Stimulated activated effector memory CD8-positive, alpha-beta T cell treated with anti-CD3 and anti-CD28 coated beads, Interleukin-12 subunit alpha, Interleukin-12 subunit beta, amount 100 ng/mL, for 72 hours (primary cell): ENCODE data around the gene PKIG.
"Not testable (repeated sequence)": the region's sequence is repeated elsewhere in the genome, so short reads cannot be mapped to it uniquely, and the experiment has no call there.

Experiments
- ATAC-seq: fragments of 150-1000 bp; cut with Tn5 transposase; 2 replicates; pipeline ENCODE4 v1.10.0; 2021
- DNase-seq, 2 donors: peaks; one replicate each; pipeline ENCODE4 v3.0.0; 2021 to 2022; ENCODE audit warnings: low spot score in 2 of 2
- H3K27ac Mint-ChIP-seq: one replicate; pipeline ENCODE4 v1.8.0; 2022; ENCODE audit warnings: mild to moderate bottlenecking, mixed read lengths
- H3K36me3 Mint-ChIP-seq: one replicate; pipeline ENCODE4 v1.8.0; 2022; ENCODE audit warnings: mild to moderate bottlenecking, mixed read lengths
- H3K4me1 Mint-ChIP-seq: one replicate; pipeline ENCODE4 v1.8.0; 2022; ENCODE audit warnings: mixed read lengths
- H3K4me3 Mint-ChIP-seq: one replicate; pipeline ENCODE4 v1.8.0; 2022; ENCODE audit warnings: mild to moderate bottlenecking, mixed read lengths
- H3K9me3 Mint-ChIP-seq: one replicate; pipeline ENCODE4 v1.8.0; 2022; ENCODE audit warnings: mixed read lengths

Gene PKIG

DNA sequence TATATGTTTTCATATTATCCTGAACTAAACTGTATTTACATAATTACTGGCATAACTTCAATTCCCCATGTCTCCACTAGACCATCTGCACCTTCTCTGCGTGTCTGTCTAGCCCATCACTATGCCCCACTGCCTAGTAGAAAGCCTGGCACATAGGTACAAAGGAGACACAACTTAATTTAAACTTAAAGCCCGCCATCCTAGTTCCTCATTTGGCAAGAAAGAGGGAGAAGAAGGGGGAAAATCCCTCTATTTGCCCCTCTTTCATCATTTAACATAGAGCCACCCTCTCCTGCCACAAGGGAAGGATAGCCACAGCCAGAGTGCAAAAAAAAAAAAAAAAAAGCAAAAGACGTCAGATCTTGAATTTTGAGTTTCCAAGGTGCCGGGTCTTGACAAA lies 1.8 kb downstream of the PKIG start:
- peaks cover 5% of the 10 kb centered on the region for H3K36me3 Mint-ChIP-seq
- DNase-seq (no peak), ATAC-seq (no peak)
- no peak overlapping the region for H3K4me3 Mint-ChIP-seq
- H3K9me3 Mint-ChIP-seq, result no peaks in the 10 kb centered on the region
- H3K27ac Mint-ChIP-seq, result no peak overlapping the region
- H3K4me1 Mint-ChIP-seq, result peaks cover 19% of the 10 kb centered on the region

GRCh38 chr20:44585057-44585963 lies 2.9 kb downstream of the PKIG start:
- ATAC-seq, result peak; percentile 33
- peaks cover 5% of the 10 kb centered on the region for H3K36me3 Mint-ChIP-seq
- no peaks in the 10 kb centered on the region for H3K9me3 Mint-ChIP-seq
- no peak for DNase-seq
- no peak overlapping the region for H3K4me3 Mint-ChIP-seq
- peak overlapping the region; percentile 48 for H3K27ac Mint-ChIP-seq
- peaks cover 19% of the 10 kb centered on the region for H3K4me1 Mint-ChIP-seq

- ATAC-seq (peak; percentile 50), DNase-seq (no peak)
- Mint-ChIP-seq H3K4me1 (peaks cover 9% of the 10 kb centered on the region), H3K9me3 (no peaks in the 10 kb centered on the region), H3K27ac (no peak overlapping the region), H3K4me3 (no peak overlapping the region), H3K36me3 (peaks cover 5% of the 10 kb centered on the region)
Observed at GRCh38 chr20:44586289-44586911, 4.0 kb downstream of the PKIG start.

DNA sequence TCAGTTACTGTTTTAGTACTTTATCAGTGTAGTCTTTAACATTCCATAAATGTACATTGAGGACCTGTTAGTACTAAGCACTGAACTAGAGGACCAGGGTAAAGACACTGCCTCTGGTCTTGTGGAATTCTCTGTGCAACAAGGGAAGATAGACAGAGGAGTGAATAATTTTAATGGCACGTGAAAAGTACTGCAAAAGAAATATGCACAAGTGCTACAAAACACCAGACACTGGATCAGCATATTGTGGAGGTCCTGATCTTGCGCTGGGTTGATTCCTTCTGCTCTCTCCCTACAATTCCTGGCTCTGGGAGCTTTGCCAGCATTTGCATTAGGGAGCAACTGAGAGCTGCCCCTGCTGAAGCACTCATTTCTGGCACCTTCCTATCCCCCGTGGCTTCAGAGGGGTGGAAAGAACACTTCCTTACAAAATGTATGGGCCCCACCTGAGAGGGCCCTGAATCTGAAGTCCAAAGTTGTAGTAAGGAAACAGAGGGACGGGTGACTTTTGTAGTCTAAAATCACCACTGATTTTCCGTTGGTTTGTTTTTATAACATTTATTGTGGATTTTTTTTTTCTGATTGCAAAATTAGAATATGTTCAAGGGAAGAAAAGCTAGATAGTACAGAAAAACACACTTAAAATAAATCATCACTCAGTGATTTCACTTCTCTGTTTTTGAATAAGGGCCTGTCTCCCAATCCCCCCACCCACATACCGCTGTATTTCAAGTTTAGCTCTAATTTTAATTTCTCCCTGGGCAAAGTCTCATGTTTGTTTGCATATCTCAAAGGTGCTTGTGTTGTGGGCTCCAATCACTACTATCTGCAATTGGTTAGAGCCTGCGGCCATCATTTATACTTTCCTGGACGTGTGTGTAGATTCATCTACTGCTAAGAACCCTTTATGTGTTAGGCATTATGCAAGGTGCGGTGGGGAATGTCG lies 4.9 kb downstream of the PKIG start:
- Mint-ChIP-seq H3K4me1 (peaks cover under 1% of the 10 kb centered on the region), H3K36me3 (peaks cover 5% of the 10 kb centered on the region), H3K4me3 (no peak overlapping the region), H3K9me3 (no peaks in the 10 kb centered on the region), H3K27ac (no peak overlapping the region)
- no peak for DNase-seq
- no peak for ATAC-seq

DNA sequence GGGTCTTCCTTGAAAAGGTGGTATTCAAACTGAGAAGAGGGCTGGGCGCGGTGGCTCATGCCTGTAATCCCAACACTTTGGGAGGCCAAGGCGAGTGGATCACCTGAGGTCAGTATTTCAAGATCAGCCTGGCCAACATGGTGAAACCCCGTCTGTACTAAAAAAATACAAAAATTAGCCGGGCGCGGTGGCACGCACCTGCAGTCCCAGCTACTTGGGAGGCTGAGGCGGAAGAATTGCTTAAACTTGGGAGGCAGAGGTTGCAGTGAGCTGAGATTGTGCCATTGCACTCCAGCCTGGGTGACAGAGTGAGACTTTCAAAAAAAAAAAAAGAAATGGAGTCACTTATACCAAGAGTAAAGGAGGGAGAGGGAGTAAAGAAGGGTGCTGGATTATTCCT lies 5.9 kb downstream of the PKIG start:
- not testable (repeated sequence) for H3K9me3 Mint-ChIP-seq, H3K27ac Mint-ChIP-seq, DNase-seq, H3K4me3 Mint-ChIP-seq, H3K36me3 Mint-ChIP-seq, ATAC-seq, H3K4me1 Mint-ChIP-seq

- DNase-seq (no peak), ATAC-seq (no peak)
- Mint-ChIP-seq H3K27ac (no peak overlapping the region), H3K9me3 (no peaks in the 10 kb centered on the region), H3K4me1 (no peaks in the 10 kb centered on the region), H3K4me3 (no peak overlapping the region), H3K36me3 (peaks cover 5% of the 10 kb centered on the region)
Observed at GRCh38 chr20:44589537-44589936, 7.2 kb downstream of the PKIG start.

DNA sequence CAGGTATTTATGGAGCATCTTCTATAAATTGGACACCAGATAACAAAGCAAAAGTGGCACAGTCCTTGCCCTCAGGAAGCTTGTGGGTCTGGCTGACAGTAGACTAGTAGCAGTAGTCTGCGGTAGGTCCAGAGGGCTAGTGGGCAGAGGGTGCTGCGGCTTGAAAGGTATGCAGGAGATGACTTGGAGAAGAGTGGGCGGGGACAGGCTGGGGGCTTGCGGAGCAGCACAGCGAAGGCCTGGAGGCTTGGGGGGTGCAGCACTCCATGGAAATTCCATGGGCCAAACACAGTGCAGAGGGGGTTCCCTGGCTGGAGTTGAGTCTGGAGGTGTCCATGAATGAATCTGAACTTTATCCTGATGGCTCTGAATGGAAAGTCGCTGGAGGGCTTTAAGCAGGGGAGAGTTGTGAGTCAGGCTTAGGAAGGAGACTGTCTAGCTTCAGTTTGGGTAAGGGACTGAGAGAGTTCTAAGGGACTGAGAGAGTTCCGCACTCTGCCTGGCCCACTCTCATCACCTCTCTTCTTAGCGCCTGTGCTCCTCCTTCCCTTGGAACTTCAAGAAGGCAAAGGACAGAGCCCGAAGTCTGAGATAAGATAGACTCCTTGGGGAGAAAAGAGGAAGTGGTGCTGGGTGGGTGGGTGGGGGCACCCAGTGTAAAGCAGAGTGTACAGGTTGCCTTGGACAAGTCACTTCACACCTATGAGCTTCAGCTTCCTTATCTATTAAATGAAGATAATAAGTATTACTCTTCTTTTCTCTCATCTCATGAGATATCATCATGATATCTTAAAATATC lies 8.8 kb downstream of the PKIG start:
- ATAC-seq (no peak), DNase-seq (no peak)
- no peaks in the 10 kb centered on the region for H3K4me1 Mint-ChIP-seq
- peaks cover 5% of the 10 kb centered on the region for H3K36me3 Mint-ChIP-seq
- no peak overlapping the region for H3K4me3 Mint-ChIP-seq
- H3K27ac Mint-ChIP-seq, result no peak overlapping the region
- H3K9me3 Mint-ChIP-seq, result no peaks in the 10 kb centered on the region

DNA sequence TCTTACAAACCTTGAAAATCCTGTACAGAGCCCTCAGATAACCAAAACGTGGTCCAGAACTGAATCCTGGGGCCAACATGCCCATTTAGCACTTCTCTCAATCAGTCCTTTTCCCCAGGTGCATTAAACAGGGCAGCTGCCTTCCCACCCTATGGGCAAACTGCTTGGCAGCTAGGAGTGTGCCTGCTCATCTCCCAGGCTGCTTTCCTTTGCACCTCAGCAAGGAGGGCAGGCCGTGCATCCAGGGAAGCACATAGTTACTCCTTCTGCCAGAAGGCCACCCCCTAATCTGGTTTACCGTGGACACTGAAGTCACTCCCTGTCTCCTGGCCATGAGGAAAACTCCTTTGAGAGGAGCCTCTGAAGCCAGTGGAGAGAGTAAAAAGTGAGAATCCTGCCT lies 10.0 kb downstream of the PKIG start:
- peaks cover 5% of the 10 kb centered on the region for H3K36me3 Mint-ChIP-seq
- no peaks in the 10 kb centered on the region for H3K9me3 Mint-ChIP-seq
- DNase-seq (no peak), ATAC-seq (no peak)
- H3K4me1 Mint-ChIP-seq, result no peaks in the 10 kb centered on the region
- H3K27ac Mint-ChIP-seq, result no peak overlapping the region
- no peak overlapping the region for H3K4me3 Mint-ChIP-seq

GRCh38 chr20:44593751-44594150 lies 11.4 kb downstream of the PKIG start:
- ATAC-seq (no peak), DNase-seq (no peak)
- Mint-ChIP-seq H3K27ac (no peak overlapping the region), H3K4me1 (peaks cover 9% of the 10 kb centered on the region), H3K4me3 (no peak overlapping the region), H3K9me3 (no peaks in the 10 kb centered on the region), H3K36me3 (no peaks in the 10 kb centered on the region)

DNA sequence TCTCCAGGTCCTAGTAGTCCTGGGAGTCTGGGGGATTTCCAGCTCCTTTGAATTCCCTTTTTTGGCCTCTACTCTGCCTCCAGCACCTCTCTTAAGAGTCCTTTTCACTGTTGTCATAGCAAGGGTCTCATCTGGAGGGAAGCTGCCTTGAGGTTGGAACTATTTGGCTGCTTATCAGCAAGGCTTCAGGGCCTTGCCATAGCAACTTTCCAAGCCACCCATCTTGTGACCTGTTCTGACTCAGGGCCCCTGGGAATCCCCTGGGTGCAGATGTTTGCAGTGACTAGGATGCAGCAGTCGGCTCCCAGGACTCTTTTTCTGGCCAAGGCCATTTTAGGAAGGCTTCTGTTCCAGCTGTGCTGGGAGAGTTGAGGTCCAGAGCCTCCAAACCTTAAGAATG lies 12.4 kb downstream of the PKIG start:
- Mint-ChIP-seq H3K36me3 (no peaks in the 10 kb centered on the region), H3K4me1 (peaks cover 9% of the 10 kb centered on the region), H3K9me3 (no peaks in the 10 kb centered on the region), H3K27ac (peak overlapping the region; percentile 64), H3K4me3 (no peak overlapping the region)
- DNase-seq, result no peak
- peak; percentile 74 for ATAC-seq

DNA sequence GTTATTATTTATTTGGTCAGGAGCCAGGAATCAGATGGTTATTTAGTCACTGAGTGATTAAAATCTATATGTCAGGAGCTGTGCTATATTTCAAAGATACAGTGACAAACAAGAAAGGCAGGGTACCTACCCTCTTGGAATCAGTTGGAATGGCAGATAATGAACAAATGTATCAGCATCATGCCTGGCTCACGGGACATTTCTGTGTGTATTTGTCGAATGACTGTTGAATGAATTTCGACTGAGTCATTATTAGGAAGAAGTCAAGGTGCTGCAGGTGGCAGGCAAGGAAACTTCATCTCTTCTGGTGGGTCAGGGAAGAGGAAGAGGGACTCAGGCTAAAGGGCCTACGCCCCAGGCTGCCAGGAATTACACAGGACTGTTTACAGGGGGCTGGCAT lies 13.6 kb downstream of the PKIG start:
- DNase-seq, result no peak
- no peak for ATAC-seq
- Mint-ChIP-seq H3K4me1 (peaks cover 9% of the 10 kb centered on the region), H3K36me3 (no peaks in the 10 kb centered on the region), H3K9me3 (no peaks in the 10 kb centered on the region), H3K4me3 (no peak overlapping the region), H3K27ac (no peak overlapping the region)

DNA sequence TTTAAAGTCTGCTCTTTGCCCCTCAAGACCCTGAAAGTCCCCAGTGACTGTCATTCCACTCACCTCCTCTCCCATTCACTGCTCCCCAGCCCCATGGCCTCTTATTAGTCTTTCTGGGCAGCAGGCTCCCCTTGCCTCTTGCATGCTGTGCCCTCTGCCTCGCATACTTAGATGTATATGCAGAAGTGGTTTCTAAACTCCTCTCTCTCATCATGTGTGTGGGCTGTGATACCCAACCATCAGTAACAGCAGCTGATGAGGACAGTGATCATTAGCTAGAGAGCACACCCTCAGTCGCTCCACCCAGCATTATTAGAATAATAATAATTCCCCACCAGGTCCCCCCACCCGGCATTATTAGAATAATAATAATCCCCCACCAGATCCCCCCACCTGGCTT lies 14.5 kb downstream of the PKIG start:
- ATAC-seq (no peak), DNase-seq (no peak)
- no peaks in the 10 kb centered on the region for H3K36me3 Mint-ChIP-seq
- H3K4me3 Mint-ChIP-seq, result no peak overlapping the region
- no peaks in the 10 kb centered on the region for H3K9me3 Mint-ChIP-seq
- no peak overlapping the region for H3K27ac Mint-ChIP-seq
- peaks cover 9% of the 10 kb centered on the region for H3K4me1 Mint-ChIP-seq

DNA sequence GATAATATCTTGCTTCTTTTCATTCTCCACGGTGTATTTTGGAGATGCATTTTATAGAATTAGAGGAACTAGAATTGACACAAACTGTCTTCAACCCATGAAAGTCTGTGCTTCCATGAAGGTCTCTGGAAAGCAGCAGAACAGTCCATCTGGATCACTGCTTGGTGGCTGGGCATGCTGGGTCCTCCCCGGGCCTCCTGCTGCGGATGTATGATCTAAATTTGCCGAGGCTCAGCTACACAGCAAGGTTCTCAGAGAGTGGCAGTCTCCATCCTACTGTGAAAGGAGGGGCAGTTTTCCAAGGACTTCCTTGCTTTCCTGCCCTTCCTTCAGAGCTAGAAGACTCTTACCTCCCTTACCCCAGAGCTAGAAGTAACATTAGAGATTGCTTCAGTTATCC lies 15.1 kb downstream of the PKIG start:
- ATAC-seq, result no peak
- DNase-seq, result no peak
- H3K4me3 Mint-ChIP-seq, result no peak overlapping the region
- H3K4me1 Mint-ChIP-seq, result peaks cover 9% of the 10 kb centered on the region
- no peaks in the 10 kb centered on the region for H3K36me3 Mint-ChIP-seq
- no peaks in the 10 kb centered on the region for H3K9me3 Mint-ChIP-seq
- peak overlapping the region; percentile 75 for H3K27ac Mint-ChIP-seq

DNA sequence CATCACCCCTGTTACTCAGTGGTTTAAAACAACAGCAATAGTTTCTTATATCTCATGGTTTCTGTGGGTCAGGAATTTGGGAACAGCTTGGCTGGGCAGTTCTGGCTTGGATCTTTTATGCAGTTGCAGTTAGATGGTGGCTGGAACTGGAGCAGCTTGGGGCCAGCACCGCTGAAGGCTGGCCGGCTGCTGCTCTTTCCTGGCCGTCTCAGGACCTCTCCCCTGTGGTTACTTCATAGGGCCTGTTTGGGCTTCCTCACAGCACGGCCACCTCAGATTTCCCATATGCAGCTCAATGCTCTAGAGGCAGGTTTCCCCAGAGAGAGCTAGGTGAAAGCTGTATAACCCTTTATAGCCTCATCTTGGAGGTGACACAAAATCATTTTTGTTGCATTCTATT lies 15.6 kb downstream of the PKIG start:
- no peaks in the 10 kb centered on the region for H3K36me3 Mint-ChIP-seq

More for the DNA sequence above, 15.6 kb downstream of the PKIG start:
- H3K27ac Mint-ChIP-seq, result peak overlapping the region; percentile 75
- H3K4me1 Mint-ChIP-seq, result peaks cover 9% of the 10 kb centered on the region
- H3K9me3 Mint-ChIP-seq, result no peaks in the 10 kb centered on the region
- no peak overlapping the region for H3K4me3 Mint-ChIP-seq
- DNase-seq, result no peak
- no peak for ATAC-seq
